ENCODE measurements around the gene NEDD4L. TPM values are rescaled to one million over a fixed set of nuclear protein-coding genes. Genes with fewer than 3 reads are reported as not detected.

The NEDD4L gene
- total and polyA plus RNA-seq, 8 donors = 45.0 to 113 (median 66.4) TPM

GRCh38 chr18:58080451-58080850 lies 36.4 kb downstream of the NEDD4L start:
- ATAC-seq = peak in 1 of 4 donors; percentile 27
- DNase-seq = no peak
- Histone ChIP-seq H3K4me1 (peaks cover 2 to 13% (median 8%) of the 10 kb centered on the region in 3 donors), H3K27ac (peak overlapping the region in 1 of 4 donors; percentile 6), H3K36me3 (no peaks in the 10 kb centered on the region), H3K4me3 (no peak overlapping the region), H3K27me3 (no peaks in the 10 kb centered on the region), H3K9me3 (no peaks in the 10 kb centered on the region)
- FAIRE-seq = no peak
- intact Hi-C loops (cut with DNase I) = loop anchor here in 1 of 3 donors (5.0 kb wide), 1 partner anchor 33 kb away; no protein-coding TSS in a partner anchor
- 93% methylated on average over 3 of the region's 3 CpGs for WGBS, 2 donors
- TF ChIP-seq CTCF (IDR thresholded peaks at IDR 0.05) = no peak

- Histone ChIP-seq H3K36me3 (no peaks in the 10 kb centered on the region), H3K27ac (peak overlapping the region; percentile 82 to 95 (median 86)), H3K4me3 (peak overlapping the region in 1 of 4 donors; percentile 1), H3K9me3 (no peaks in the 10 kb centered on the region), H3K4me1 (peaks cover 51 to 58% (median 54%) of the 10 kb centered on the region in 3 donors), H3K27me3 (no peaks in the 10 kb centered on the region)
- FAIRE-seq (no peak), DNase-seq (peak; percentile 82 to 94 (median 92)), ATAC-seq (peak; percentile 76 to 85 (median 78))
- intact Hi-C loops (cut with DNase I) = no loop called here
- 10 to 17% methylated on average over 6 of the region's 6 CpGs for WGBS, 2 donors
- no peak for TF ChIP-seq CTCF (IDR thresholded peaks at IDR 0.05)
Observed at GRCh38 chr18:58087928-58088690, 44.1 kb downstream of the NEDD4L start.

- peak overlapping the region; percentile 82 to 95 (median 86) for H3K27ac ChIP-seq
- WGBS, 2 donors = 12 to 14% methylated on average over 4 of the region's 4 CpGs
- DNase-seq (peak in 4 of 6 donors; percentile 54 to 78 (median 72)), ATAC-seq (peak; percentile 76 to 84 (median 80)), FAIRE-seq (peak; percentile 20)
- H3K36me3 ChIP-seq = no peaks in the 10 kb centered on the region
- no peaks in the 10 kb centered on the region for H3K27me3 ChIP-seq
- intact Hi-C loops (cut with DNase I) = no loop called here
- no peaks in the 10 kb centered on the region for H3K9me3 ChIP-seq
- TF ChIP-seq CTCF (IDR thresholded peaks at IDR 0.05) = no peak
- peaks cover 56 to 64% (median 60%) of the 10 kb centered on the region in 3 donors for H3K4me1 ChIP-seq
- peak overlapping the region in 1 of 4 donors; percentile 1 for H3K4me3 ChIP-seq
Observed at GRCh38 chr18:58088691-58089065, 44.7 kb downstream of the NEDD4L start.

GRCh38 chr18:58091099-58091611 lies 47.1 kb downstream of the NEDD4L start:
- 23 to 24% methylated on average over 2 of the region's 2 CpGs for WGBS, 2 donors
- ATAC-seq (peak; percentile 37 to 72 (median 53)), FAIRE-seq (no peak), DNase-seq (peak in 4 of 6 donors; percentile 57 to 65 (median 60))
- Histone ChIP-seq H3K27me3 (no peaks in the 10 kb centered on the region), H3K4me1 (peaks cover 65 to 82% (median 78%) of the 10 kb centered on the region in 3 donors), H3K27ac (peak overlapping the region; percentile 17 to 95 (median 71)), H3K4me3 (no peak overlapping the region), H3K9me3 (no peaks in the 10 kb centered on the region), H3K36me3 (no peaks in the 10 kb centered on the region)
- intact Hi-C loops (cut with DNase I) = no loop called here
- TF ChIP-seq CTCF (IDR thresholded peaks at IDR 0.05) = no peak

Measured in pancreas (tissue), 10 donors.